IMR-90 (cell line): ENCODE measurements around the gene KTI12. TPM values are rescaled to one million over a fixed set of nuclear protein-coding genes. Genes with fewer than 3 reads are reported as not detected.
A peak's percentile ranks its signal among the peaks of the same experiment; 100 is the strongest.

Experiments
- ATAC-seq: fragments of 200-7000 bp; cut with Tn5 transposase; 2 replicates; pipeline ENCODE4 v1.9.1; 2020; ENCODE audit warnings: low read depth, mild to moderate bottlenecking, moderate library complexity
- BruUV-seq: library from RNA; stranded (reverse); fragments of 400-500 nt; replicated peaks from 2 replicates; lab custom pipeline; 2021; lab: Mats Ljungman, UMichigan
- CTCF ChIA-PET: fragments of 300-600 bp; formaldehyde crosslinking; extraction: SDS; loops from one replicate; lab custom pipeline; 2021; ENCODE audit warnings: antibody characterized with exemption; lab: Yijun Ruan, JAX
- POLR2A ChIA-PET: fragments of 300-600 bp; sonication (Branson Sonifier 250); formaldehyde crosslinking; loops from one replicate; lab custom pipeline; 2022; ENCODE audit warnings: antibody characterized with exemption; ENCODE audit not compliant: unreplicated experiment; lab: Charles Lee
- DNase-seq: peaks from one replicate; pipeline ENCODE4 v3.0.0; 2013
- H2AFZ ChIP-seq: replicated peaks from 2 replicates; pipeline ENCODE3; 2013; ENCODE audit warnings: low read length, mild to moderate bottlenecking; ENCODE audit not compliant: poor library complexity
- H2AK5ac ChIP-seq: 2 replicates; pipeline ENCODE4 v1.6.1; 2013; ENCODE audit warnings: low read depth, low read length, inconsistent platforms
- H2AK9ac ChIP-seq: replicated peaks from 2 replicates; pipeline ENCODE3; 2013; ENCODE audit warnings: mild to moderate bottlenecking, low read depth, low read length, moderate library complexity; ENCODE audit not compliant: poor library complexity
- H2BK120ac ChIP-seq: 2 replicates; pipeline ENCODE4 v1.6.1; 2013; ENCODE audit warnings: low read depth, low read length, inconsistent platforms
- H2BK15ac ChIP-seq: 3 replicates; pipeline ENCODE4 v1.6.1; 2013; ENCODE audit warnings: low read depth, low read length, inconsistent platforms
- H2BK20ac ChIP-seq: 2 replicates; pipeline ENCODE4 v1.6.1; 2013; ENCODE audit warnings: low read depth, mild to moderate bottlenecking, inconsistent platforms, low read length, moderate library complexity
- H2BK5ac ChIP-seq: 2 replicates; pipeline ENCODE4 v1.6.1; 2013; ENCODE audit warnings: mild to moderate bottlenecking, low read depth, low read length, inconsistent platforms; ENCODE audit not compliant: poor library complexity, severe bottlenecking
- H3K14ac ChIP-seq: replicated peaks from 2 replicates; pipeline ENCODE4 v1.6.1; 2013; ENCODE audit warnings: low read depth, low read length, inconsistent platforms
- H3K18ac ChIP-seq: 2 replicates; pipeline ENCODE4 v1.6.1; 2013; ENCODE audit warnings: low read depth, low read length, control low read depth
- H3K23ac ChIP-seq: 2 replicates; pipeline ENCODE4 v1.6.1; 2013; ENCODE audit warnings: low read depth, low read length, inconsistent platforms
- H3K27ac ChIP-seq: 2 replicates; pipeline ENCODE4 v1.5.1; 2013; ENCODE audit warnings: mild to moderate bottlenecking, control low read depth, low read length; ENCODE audit not compliant: insufficient read depth
- H3K27me3 ChIP-seq: 2 replicates; pipeline ENCODE4 v1.6.1; 2013; ENCODE audit warnings: low read length; ENCODE audit not compliant: control insufficient read depth, insufficient read depth
- H3K36me3 ChIP-seq: 2 replicates; pipeline ENCODE4 v1.6.1; 2013; ENCODE audit warnings: low read length, mixed read lengths; ENCODE audit not compliant: control insufficient read depth, insufficient read depth
- H3K4ac ChIP-seq: 2 replicates; pipeline ENCODE4 v1.6.1; 2013; ENCODE audit warnings: low read depth, low read length, inconsistent platforms
- H3K4me1 ChIP-seq: 2 replicates; pipeline ENCODE4 v1.6.1; 2013; ENCODE audit warnings: low read length, mixed read lengths; ENCODE audit not compliant: control insufficient read depth, insufficient read depth
- H3K4me2 ChIP-seq: 2 replicates; pipeline ENCODE4 v1.6.1; 2013; ENCODE audit warnings: low read depth, mild to moderate bottlenecking, control low read depth, low read length, moderate library complexity
- H3K4me3 ChIP-seq: 2 replicates; pipeline ENCODE4 v1.5.1; 2013; ENCODE audit warnings: low read depth, mild to moderate bottlenecking, control low read depth, low read length, moderate library complexity; ENCODE audit not compliant: insufficient read depth
- H3K56ac ChIP-seq: 2 replicates; pipeline ENCODE4 v1.6.1; 2013; ENCODE audit warnings: low read length, inconsistent platforms; ENCODE audit not compliant: insufficient read depth; ENCODE audit errors: extremely low read depth
- H3K79me1 ChIP-seq, 2 experiments: 2 replicates each; pipeline ENCODE4 v1.6.1; 2013; ENCODE audit warnings: low read length in 2 of 2, inconsistent platforms in 1 of 2, low read depth in 1 of 2
- H3K9ac ChIP-seq: 2 replicates; pipeline ENCODE4 v1.6.1; 2013; ENCODE audit warnings: low read depth, low read length, control low read depth
- H3K9me1 ChIP-seq: 2 replicates; pipeline ENCODE4 v1.6.1; 2013; ENCODE audit warnings: low read length, inconsistent platforms; ENCODE audit not compliant: insufficient read depth
- H3K9me3 ChIP-seq: 2 replicates; pipeline ENCODE4 v1.6.1; 2013; ENCODE audit warnings: low read length; ENCODE audit not compliant: control insufficient read depth, insufficient read depth
- H4K20me1 ChIP-seq: 2 replicates; pipeline ENCODE4 v1.6.1; 2013; ENCODE audit warnings: low read length, inconsistent platforms; ENCODE audit not compliant: insufficient read depth
- H4K5ac ChIP-seq: 2 replicates; pipeline ENCODE4 v1.6.1; 2013; ENCODE audit warnings: mild to moderate bottlenecking, low read depth, low read length, control low read depth
- H4K8ac ChIP-seq, 2 experiments: 2 replicates each; pipeline ENCODE4 v1.6.1; 2013; ENCODE audit warnings: low read depth in 2 of 2, low read length in 2 of 2, control low read depth in 1 of 2, inconsistent platforms in 1 of 2
- H4K91ac ChIP-seq: 2 replicates; pipeline ENCODE4 v1.6.1; 2013; ENCODE audit warnings: low read depth, low read length, inconsistent platforms; ENCODE audit not compliant: insufficient read depth
- BHLHE40 ChIP-seq: fragments of 150-350 bp; IDR thresholded peaks from 2 replicates; pipeline ENCODE4 v1.6.1; 2016; ENCODE audit warnings: mild to moderate bottlenecking, low read depth, low read length
- CEBPB ChIP-seq: IDR thresholded peaks from 2 replicates; pipeline ENCODE4 v1.6.1; 2012; ENCODE audit warnings: low read depth, low read length, improper control_type of control experiment
- CHD1 ChIP-seq: IDR thresholded peaks from 2 replicates; pipeline ENCODE4 v1.6.1; 2012; ENCODE audit warnings: low read depth, low read length, improper control_type of control experiment
- FOS ChIP-seq: fragments of 150-350 bp; IDR thresholded peaks from 2 replicates; pipeline ENCODE4 v1.6.1; 2016; ENCODE audit warnings: low read depth, low read length
- MAZ ChIP-seq: IDR thresholded peaks from 2 replicates; pipeline ENCODE4 v1.6.1; 2012; ENCODE audit warnings: low read depth, mild to moderate bottlenecking, low read length, improper control_type of control experiment, moderate library complexity, borderline replicate concordance
- MXI1 ChIP-seq: IDR thresholded peaks from 2 replicates; pipeline ENCODE4 v1.6.1; 2012; ENCODE audit warnings: low read depth, mild to moderate bottlenecking, low read length, moderate library complexity, borderline replicate concordance
- NFE2L2 ChIP-seq: fragments of 150-350 bp; IDR thresholded peaks from 2 replicates; pipeline ENCODE4 v1.6.1; 2016; ENCODE audit warnings: low read depth, mild to moderate bottlenecking, low read length
- POLR2A ChIP-seq: IDR thresholded peaks from 2 replicates; pipeline ENCODE4 v1.6.1; 2012; ENCODE audit warnings: mild to moderate bottlenecking, low read depth, low read length
- RCOR1 ChIP-seq: IDR thresholded peaks from 2 replicates; pipeline ENCODE4 v1.6.1; 2012; ENCODE audit warnings: mild to moderate bottlenecking, low read length, improper control_type of control experiment; ENCODE audit not compliant: insufficient replicate concordance
- SMC3 ChIP-seq: fragments of 150-350 bp; IDR thresholded peaks from 2 replicates; pipeline ENCODE4 v1.6.1; 2016; ENCODE audit warnings: low read depth, mild to moderate bottlenecking, antibody characterized with exemption, low read length, moderate library complexity
- USF2 ChIP-seq: fragments of 150-350 bp; IDR thresholded peaks from 2 replicates; pipeline ENCODE4 v1.6.1; 2017; ENCODE audit warnings: mild to moderate bottlenecking, antibody characterized with exemption, low read length, low read depth
- WGBS, 2 experiments: methylation state at CpG; one replicate each; pipeline versions ENCODE4 v1.1.5 to v1.1.7; 2013; ENCODE audit warnings: missing lambda C conversion rate in 2 of 2; ENCODE audit not compliant: insufficient read length in 1 of 2; ENCODE audit errors: extremely low coverage in 2 of 2; 5-methylcytosine and 5-hydroxymethylcytosine counted together
- dilution Hi-C: fragments of 300-500 bp; cut with HindIII; formaldehyde crosslinking; loops from one replicate; pipeline ENCODE4 v1.14.3; 2018; ENCODE audit warnings: low sequenced_read_pairs; ENCODE audit not compliant: unreplicated experiment
- in situ Hi-C: fragments of 300-500 bp; cut with MboI; formaldehyde crosslinking; loops from 3 replicates; pipeline ENCODE4 v1.14.3; 2019; ENCODE audit warnings: low sequenced_read_pairs, inconsistent platforms, mixed read lengths
- intact Hi-C: fragments of 100-400 bp; cut with micrococcal nuclease; formaldehyde crosslinking; loops from 2 replicates; pipeline ENCODE4 v1.10.0; 2022
- polyA plus RNA-seq, 3 experiments: library from polyadenylated mRNA; depleted of rRNA; stranded (reverse); fragments of >200 nt; gene quantifications; 2 replicates each; pipeline ENCODE4 v1.2.3, GENCODE V29; 2012; ENCODE audit warnings: low replicate concordance in 1 of 3
- total RNA-seq: library from RNA; depleted of rRNA; stranded (reverse); fragments of >200 nt; gene quantifications from 2 replicates; pipeline ENCODE4 v1.2.3, GENCODE V29; 2012
- TF ChIP-seq, protein P1 (sequence below): conservative IDR thresholded peaks from 2 replicates; pipeline ENCODE4 v1.5.1; 2012; ENCODE audit warnings: mild to moderate bottlenecking, low read depth, low read length, improper control_type of control experiment
- TF ChIP-seq, protein P2 (sequence below): fragments of 150-350 bp; IDR thresholded peaks from 2 replicates; pipeline ENCODE4 v1.6.1; 2016; ENCODE audit warnings: low read depth, mild to moderate bottlenecking, low read length, moderate library complexity, borderline replicate concordance

Gene KTI12
- total and polyA plus RNA-seq, 2 of the 4 experiments (the other 2 are of a cell fraction): 15.2 to 16.3 TPM

DNA sequence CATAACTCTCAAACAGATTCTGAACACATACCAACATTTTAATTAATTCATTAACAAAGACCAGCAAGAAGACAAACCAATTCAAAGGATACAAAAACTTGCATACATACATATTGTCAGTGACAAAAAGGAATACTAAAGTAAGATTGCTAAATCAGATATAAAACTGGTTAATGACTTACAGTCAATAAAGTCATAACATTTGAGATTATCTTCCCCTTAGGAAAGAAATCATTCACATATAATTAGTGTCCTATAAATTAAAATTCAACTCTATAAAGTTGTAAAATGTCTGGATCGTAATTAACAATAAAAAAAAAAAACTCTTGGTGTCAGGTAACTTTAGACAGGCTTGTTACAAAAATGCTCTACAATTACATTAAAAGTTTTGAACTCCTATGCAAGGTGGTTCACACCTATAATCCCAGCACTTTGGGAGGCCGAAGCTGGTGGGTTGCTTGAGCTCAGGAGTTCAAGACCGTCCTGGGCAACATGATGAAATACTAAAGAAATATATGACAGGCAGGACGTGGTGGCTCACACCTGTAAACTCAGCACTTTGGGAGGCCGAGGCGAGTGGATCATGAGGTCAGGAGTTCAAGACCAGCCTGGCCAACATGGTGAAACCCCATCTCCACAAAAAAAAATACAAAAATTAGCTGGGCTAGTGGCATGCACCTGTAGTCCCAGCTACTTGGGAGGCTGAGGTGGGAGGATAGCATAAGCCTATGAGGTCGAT lies 25.4 kb downstream of the KTI12 start:
- Histone ChIP-seq H2AK9ac (no peak overlapping the region), H2BK120ac (0 out of 2 replicates have a peak overlapping the region, but pooled peaks have one; percentile 52), H3K9ac (no peak overlapping the region), H2BK5ac (no peak overlapping the region), H3K27ac (no peak overlapping the region), H2AFZ (no peak overlapping the region), H3K9me1 (peaks cover 13% of the 10 kb centered on the region; the same call in 1 of the 2 replicates), H3K14ac (no peak overlapping the region), H3K79me1 (peaks cover 0 to 6% of the 10 kb centered on the region in 2 experiments; a peak in 1 of 4 replicates), H3K4ac (no peak overlapping the region), H2AK5ac (0 out of 2 replicates have a peak overlapping the region, but pooled peaks have one; percentile 47), H2BK20ac (peak overlapping the region; percentile 90; the same call in 1 of the 2 replicates), H2BK15ac (no peak overlapping the region), H3K36me3 (no peaks in the 10 kb centered on the region), H3K27me3 (no peaks in the 10 kb centered on the region), H3K4me2 (no peak overlapping the region), H3K56ac (no peak overlapping the region), H3K4me1 (peaks cover 12% of the 10 kb centered on the region), H3K9me3 (no peaks in the 10 kb centered on the region), H4K91ac (no peak overlapping the region), H4K20me1 (no peaks in the 10 kb centered on the region), H3K23ac (no peak overlapping the region), H3K18ac (no peak overlapping the region; the same call in 1 of the 2 replicates), H3K4me3 (no peak overlapping the region), H4K8ac (no peak overlapping the region), H4K5ac (no peak overlapping the region)
- ATAC-seq (no peak), DNase-seq (no peak)
- TF ChIP-seq, protein P1, sequence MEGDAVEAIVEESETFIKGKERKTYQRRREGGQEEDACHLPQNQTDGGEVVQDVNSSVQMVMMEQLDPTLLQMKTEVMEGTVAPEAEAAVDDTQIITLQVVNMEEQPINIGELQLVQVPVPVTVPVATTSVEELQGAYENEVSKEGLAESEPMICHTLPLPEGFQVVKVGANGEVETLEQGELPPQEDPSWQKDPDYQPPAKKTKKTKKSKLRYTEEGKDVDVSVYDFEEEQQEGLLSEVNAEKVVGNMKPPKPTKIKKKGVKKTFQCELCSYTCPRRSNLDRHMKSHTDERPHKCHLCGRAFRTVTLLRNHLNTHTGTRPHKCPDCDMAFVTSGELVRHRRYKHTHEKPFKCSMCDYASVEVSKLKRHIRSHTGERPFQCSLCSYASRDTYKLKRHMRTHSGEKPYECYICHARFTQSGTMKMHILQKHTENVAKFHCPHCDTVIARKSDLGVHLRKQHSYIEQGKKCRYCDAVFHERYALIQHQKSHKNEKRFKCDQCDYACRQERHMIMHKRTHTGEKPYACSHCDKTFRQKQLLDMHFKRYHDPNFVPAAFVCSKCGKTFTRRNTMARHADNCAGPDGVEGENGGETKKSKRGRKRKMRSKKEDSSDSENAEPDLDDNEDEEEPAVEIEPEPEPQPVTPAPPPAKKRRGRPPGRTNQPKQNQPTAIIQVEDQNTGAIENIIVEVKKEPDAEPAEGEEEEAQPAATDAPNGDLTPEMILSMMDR: no peak
- TF ChIP-seq, protein P2, sequence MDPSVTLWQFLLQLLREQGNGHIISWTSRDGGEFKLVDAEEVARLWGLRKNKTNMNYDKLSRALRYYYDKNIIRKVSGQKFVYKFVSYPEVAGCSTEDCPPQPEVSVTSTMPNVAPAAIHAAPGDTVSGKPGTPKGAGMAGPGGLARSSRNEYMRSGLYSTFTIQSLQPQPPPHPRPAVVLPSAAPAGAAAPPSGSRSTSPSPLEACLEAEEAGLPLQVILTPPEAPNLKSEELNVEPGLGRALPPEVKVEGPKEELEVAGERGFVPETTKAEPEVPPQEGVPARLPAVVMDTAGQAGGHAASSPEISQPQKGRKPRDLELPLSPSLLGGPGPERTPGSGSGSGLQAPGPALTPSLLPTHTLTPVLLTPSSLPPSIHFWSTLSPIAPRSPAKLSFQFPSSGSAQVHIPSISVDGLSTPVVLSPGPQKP: no peak
- TF ChIP-seq RCOR1 (no peak), BHLHE40 (no peak), FOS (no peak), MXI1 (no peak), USF2 (no peak), POLR2A (no peak), MAZ (no peak), NFE2L2 (no peak), CEBPB (no peak), CHD1 (no peak), SMC3 (no peak)
- in situ Hi-C loops: no loop called here
- WGBS, 2 experiments: 90% methylated on average over 2 of the region's 7 CpGs; no CpG with 5 or more reads in 1 of the 2 experiments
- BruUV-seq: no TSS peak
- ChIA-PET POLR2A (no interaction called here), CTCF (no interaction called here)
- intact Hi-C loops: loop anchor here (10.0 kb wide), 1 partner anchor 373 kb away; no protein-coding TSS in a partner anchor
- dilution Hi-C loops: no loop called here
